HG03097 (cell line): Measurements from ENCODE around the gene FASN.

Experiments
- ATAC-seq: cut with Tn5 transposase; IDR thresholded peaks from one replicate; pipeline ENCODE4 v1.9.1; 2021; ENCODE audit not compliant: unreplicated experiment, low FRiP score

Gene FASN

GRCh38 chr17:82118168-82118814, 20.3 kb upstream of the FASN start:
- ATAC-seq = no peak

GRCh38 chr17:82117139-82118090, 19.4 kb upstream of the FASN start:
- ATAC-seq = no peak

- no peak for ATAC-seq
Measured at GRCh38 chr17:82116246-82116645, 18.2 kb upstream of the FASN start.

- ATAC-seq = no peak
Measured at GRCh38 chr17:82114872-82115271, 16.8 kb upstream of the FASN start.

- ATAC-seq = no peak
Measured at GRCh38 chr17:82114447-82114846, 16.4 kb upstream of the FASN start.

GRCh38 chr17:82113941-82114340, 15.9 kb upstream of the FASN start:
- no peak for ATAC-seq

GRCh38 chr17:82113422-82113821, 15.4 kb upstream of the FASN start:
- no peak for ATAC-seq

- ATAC-seq = no peak
Measured at GRCh38 chr17:82112914-82113311, 14.9 kb upstream of the FASN start.

GRCh38 chr17:82112181-82112913, 14.3 kb upstream of the FASN start:
- ATAC-seq = no peak

- no peak for ATAC-seq
Measured at GRCh38 chr17:82110298-82110697, 12.3 kb upstream of the FASN start.

- no peak for ATAC-seq
Measured at GRCh38 chr17:82108961-82109475, 11.0 kb upstream of the FASN start.

GRCh38 chr17:82108496-82108945, 10.5 kb upstream of the FASN start:
- ATAC-seq = no peak

GRCh38 chr17:82108038-82108437, 10.0 kb upstream of the FASN start:
- ATAC-seq = no peak

GRCh38 chr17:82107341-82107860, 9.4 kb upstream of the FASN start:
- ATAC-seq = no peak

GRCh38 chr17:82106688-82107305, 8.8 kb upstream of the FASN start:
- no peak for ATAC-seq

GRCh38 chr17:82105882-82106687, 8.0 kb upstream of the FASN start:
- ATAC-seq = no peak

GRCh38 chr17:82105417-82105881, 7.4 kb upstream of the FASN start:
- ATAC-seq = no peak

GRCh38 chr17:82104797-82105416, 6.9 kb upstream of the FASN start:
- ATAC-seq = no peak
